ENCODE results near the gene LYPD1. TPM values are rescaled to one million over a fixed set of nuclear protein-coding genes. Genes with fewer than 3 reads are reported as not detected.

The LYPD1 gene
- polyA plus RNA-seq, 1 of the 3 experiments (the other 2 are of a cell fraction): 5.4 TPM

DNA sequence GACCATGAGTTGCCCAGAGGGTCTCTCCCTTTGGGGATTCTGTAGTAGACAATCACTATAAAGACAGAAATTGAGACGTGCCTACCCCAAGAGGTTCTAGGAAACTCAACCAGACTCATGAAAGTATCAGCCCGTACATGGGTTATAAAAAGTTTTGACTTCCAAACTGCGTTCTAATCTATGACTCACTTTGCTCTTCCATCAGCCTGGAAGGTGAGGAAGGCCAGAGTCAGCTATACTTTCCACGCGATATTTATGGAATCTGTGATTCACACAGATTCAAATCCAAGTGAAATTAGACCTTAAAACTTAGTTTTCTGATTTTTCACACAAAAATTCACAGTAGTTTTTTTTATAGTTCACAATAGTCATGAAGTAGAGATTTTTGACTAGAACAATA, 7.7 kb upstream of the LYPD1 start (continued):
- TF ChIP-seq SIN3A (IDR thresholded peaks at IDR 0.05; ENCODE audit: borderline replicate concordance, low read depth, low read length): no peak
- TF ChIP-seq GATA2 (CRISPR knock-in tag; IDR thresholded peaks at IDR 0.05): no peak
- peak; percentile 50; the same call in 1 of the 2 replicates for TF ChIP-seq MEF2A (IDR thresholded peaks at IDR 0.05; ENCODE audit: borderline replicate concordance, low read depth)
- no peak for TF ChIP-seq CHD2 (IDR thresholded peaks at IDR 0.05; ENCODE audit: low read length, partially characterized antibody)
- no peak for TF ChIP-seq RAD21 (IDR thresholded peaks at IDR 0.05; ENCODE audit: low read length)
- TF ChIP-seq, protein P1, sequence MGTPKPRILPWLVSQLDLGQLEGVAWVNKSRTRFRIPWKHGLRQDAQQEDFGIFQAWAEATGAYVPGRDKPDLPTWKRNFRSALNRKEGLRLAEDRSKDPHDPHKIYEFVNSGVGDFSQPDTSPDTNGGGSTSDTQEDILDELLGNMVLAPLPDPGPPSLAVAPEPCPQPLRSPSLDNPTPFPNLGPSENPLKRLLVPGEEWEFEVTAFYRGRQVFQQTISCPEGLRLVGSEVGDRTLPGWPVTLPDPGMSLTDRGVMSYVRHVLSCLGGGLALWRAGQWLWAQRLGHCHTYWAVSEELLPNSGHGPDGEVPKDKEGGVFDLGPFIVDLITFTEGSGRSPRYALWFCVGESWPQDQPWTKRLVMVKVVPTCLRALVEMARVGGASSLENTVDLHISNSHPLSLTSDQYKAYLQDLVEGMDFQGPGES (IDR thresholded peaks at IDR 0.05; ENCODE audit: low read depth, low read length): no peak
- peak in 1 of 2 experiments; percentile 28; a peak in 1 of 4 replicates for TF ChIP-seq EP300 (IDR thresholded peaks at IDR 0.05; ENCODE audit: borderline replicate concordance in 1 of 2, low read depth in 1 of 2, low read length in 1 of 2)
- TF ChIP-seq, protein P2, sequence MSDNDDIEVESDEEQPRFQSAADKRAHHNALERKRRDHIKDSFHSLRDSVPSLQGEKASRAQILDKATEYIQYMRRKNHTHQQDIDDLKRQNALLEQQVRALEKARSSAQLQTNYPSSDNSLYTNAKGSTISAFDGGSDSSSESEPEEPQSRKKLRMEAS (IDR thresholded peaks at IDR 0.05; ENCODE audit: low read depth): no peak

DNA sequence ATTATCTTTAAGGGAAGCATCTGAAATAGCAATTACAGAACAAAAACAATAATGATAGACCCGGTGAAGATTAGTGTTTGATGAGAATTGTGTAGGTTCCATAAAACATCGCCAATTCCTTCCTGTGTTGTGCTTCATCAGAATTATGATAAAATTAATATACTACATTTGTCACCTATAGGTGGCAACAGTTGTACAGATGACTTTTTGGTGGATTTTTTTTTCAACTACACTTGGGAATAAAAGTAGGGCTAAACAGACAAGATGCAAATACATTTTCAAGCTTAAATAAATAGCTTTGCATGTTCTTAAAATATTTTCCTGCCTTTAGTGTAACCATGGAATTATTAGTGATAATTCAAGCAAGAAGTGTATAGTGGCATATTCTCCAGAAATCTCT, 7.0 kb upstream of the LYPD1 start:
- no peaks in the 10 kb centered on the region for H3K9me3 ChIP-seq

More for the DNA sequence above, 7.0 kb upstream of the LYPD1 start:
- no peaks in the 10 kb centered on the region for H3K9me2 ChIP-seq
- no peak for DNase-seq
- TF ChIP-seq, protein P3, sequence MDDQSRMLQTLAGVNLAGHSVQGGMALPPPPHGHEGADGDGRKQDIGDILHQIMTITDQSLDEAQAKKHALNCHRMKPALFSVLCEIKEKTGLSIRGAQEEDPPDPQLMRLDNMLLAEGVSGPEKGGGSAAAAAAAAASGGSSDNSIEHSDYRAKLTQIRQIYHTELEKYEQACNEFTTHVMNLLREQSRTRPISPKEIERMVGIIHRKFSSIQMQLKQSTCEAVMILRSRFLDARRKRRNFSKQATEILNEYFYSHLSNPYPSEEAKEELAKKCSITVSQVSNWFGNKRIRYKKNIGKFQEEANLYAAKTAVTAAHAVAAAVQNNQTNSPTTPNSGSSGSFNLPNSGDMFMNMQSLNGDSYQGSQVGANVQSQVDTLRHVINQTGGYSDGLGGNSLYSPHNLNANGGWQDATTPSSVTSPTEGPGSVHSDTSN (IDR thresholded peaks at IDR 0.05): no peak
- peak; percentile 57 for TF ChIP-seq RAD21 (IDR thresholded peaks at IDR 0.05; ENCODE audit: low read length)
- TF ChIP-seq, protein P4, sequence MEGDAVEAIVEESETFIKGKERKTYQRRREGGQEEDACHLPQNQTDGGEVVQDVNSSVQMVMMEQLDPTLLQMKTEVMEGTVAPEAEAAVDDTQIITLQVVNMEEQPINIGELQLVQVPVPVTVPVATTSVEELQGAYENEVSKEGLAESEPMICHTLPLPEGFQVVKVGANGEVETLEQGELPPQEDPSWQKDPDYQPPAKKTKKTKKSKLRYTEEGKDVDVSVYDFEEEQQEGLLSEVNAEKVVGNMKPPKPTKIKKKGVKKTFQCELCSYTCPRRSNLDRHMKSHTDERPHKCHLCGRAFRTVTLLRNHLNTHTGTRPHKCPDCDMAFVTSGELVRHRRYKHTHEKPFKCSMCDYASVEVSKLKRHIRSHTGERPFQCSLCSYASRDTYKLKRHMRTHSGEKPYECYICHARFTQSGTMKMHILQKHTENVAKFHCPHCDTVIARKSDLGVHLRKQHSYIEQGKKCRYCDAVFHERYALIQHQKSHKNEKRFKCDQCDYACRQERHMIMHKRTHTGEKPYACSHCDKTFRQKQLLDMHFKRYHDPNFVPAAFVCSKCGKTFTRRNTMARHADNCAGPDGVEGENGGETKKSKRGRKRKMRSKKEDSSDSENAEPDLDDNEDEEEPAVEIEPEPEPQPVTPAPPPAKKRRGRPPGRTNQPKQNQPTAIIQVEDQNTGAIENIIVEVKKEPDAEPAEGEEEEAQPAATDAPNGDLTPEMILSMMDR (IDR thresholded peaks at IDR 0.05): peak; percentile 47
- no peak for TF ChIP-seq ELF1 (IDR thresholded peaks at IDR 0.05)
- no peaks in the 10 kb centered on the region for H4K20me1 ChIP-seq (ENCODE audit: insufficient read depth)
- CTCF ChIA-PET: interaction anchor here (0.7 to 4.8 kb wide), 14 partner anchors 9 to 501 kb away, joined by 3 to 28 read pairs (median 6); no protein-coding TSS in a partner anchor
- peaks cover 0 to 16% of the 10 kb centered on the region in 2 experiments; a peak in 1 of 4 replicates for H3K4me1 ChIP-seq (ENCODE audit: control insufficient read depth in 1 of 2, insufficient read depth in 2 of 2, low read depth in 1 of 2, low read length in 1 of 2)
- POLR2A ChIA-PET: no interaction called here
- H3F3A ChIP-seq (replicated peaks; ENCODE audit: insufficient read depth): peaks cover 12% of the 10 kb centered on the region
- 85% methylated on average over 2 of the region's 2 CpGs for WGBS (ENCODE audit: low lambda C conversion rate)
- peak overlapping the region in 1 of 2 experiments; percentile 70; a peak in 2 of 4 replicates for H3K27ac ChIP-seq (ENCODE audit: low read depth in 2 of 2, low read length in 1 of 2)
- no peak overlapping the region for H2AFZ ChIP-seq (ENCODE audit: low read depth)
- no peaks in the 10 kb centered on the region for H3K27me3 ChIP-seq (ENCODE audit: insufficient read depth)
- H3K36me3 ChIP-seq (replicated peaks in 1 of 2; ENCODE audit: control insufficient read depth in 1 of 2, insufficient read depth in 2 of 2, low read length in 1 of 2): no peaks in the 10 kb centered on the region
- no peaks in the 10 kb centered on the region for H3K79me2 ChIP-seq (ENCODE audit: insufficient read depth)
- 0 out of 2 replicates have a peak overlapping the region, but pooled peaks have one; percentile 3 for H3K4me2 ChIP-seq
- no peak overlapping the region for H3K4me3 ChIP-seq (ENCODE audit: low read depth in 2 of 2, low read length in 1 of 2)
- H3K9ac ChIP-seq: no peak overlapping the region
